Measurements from ENCODE around the gene CCDC179.

- TF ChIP-seq POLR2A (IDR thresholded peaks at IDR 0.05) (no peak), CTCF (IDR thresholded peaks at IDR 0.05 in 4 of 5, conservative IDR thresholded peaks at IDR 0.05 in 1 of 5) (no peak)
Measured at GRCh38 chr11:22859756-22860155, 518 bp downstream of the CCDC179 start.

Data from gastrocnemius medialis (tissue), 4 donors.